GM19025 (cell line): ENCODE data around the gene CPA4.
"Not testable (repeated sequence)": the region's sequence is repeated elsewhere in the genome, so short reads cannot be mapped to it uniquely, and the experiment has no call there.

Source experiments
- ATAC-seq: cut with Tn5 transposase; IDR thresholded peaks from one replicate; pipeline ENCODE4 v1.9.1; 2021; ENCODE audit warnings: mild to moderate bottlenecking, low read depth, moderate library complexity; ENCODE audit not compliant: unreplicated experiment

The CPA4 gene

DNA sequence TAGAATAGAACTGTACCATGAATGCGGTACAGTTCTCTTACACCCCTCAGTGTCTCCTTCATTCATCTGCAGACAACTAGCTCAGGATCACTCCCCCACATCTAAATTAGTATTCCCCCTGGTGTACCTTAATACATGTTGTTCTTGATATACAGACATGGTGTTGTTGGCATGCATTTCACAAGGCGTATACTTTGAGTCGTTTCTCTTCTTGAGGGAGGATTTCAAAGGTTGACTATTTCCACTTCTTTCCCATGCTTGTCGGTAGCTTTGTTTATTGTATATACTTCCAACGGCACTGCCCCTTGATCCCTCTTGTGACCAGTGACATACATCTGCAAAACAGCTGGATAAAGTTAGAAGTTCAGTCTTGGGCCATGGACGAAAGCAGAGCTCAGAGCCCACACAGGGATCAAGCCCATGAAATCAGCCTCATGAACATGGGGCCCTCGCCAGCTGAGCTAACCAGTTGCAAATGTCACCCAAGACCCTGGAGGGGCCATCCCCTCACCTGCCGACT is 8.6 kb downstream of the CPA4 start:
- ATAC-seq = no peak

DNA sequence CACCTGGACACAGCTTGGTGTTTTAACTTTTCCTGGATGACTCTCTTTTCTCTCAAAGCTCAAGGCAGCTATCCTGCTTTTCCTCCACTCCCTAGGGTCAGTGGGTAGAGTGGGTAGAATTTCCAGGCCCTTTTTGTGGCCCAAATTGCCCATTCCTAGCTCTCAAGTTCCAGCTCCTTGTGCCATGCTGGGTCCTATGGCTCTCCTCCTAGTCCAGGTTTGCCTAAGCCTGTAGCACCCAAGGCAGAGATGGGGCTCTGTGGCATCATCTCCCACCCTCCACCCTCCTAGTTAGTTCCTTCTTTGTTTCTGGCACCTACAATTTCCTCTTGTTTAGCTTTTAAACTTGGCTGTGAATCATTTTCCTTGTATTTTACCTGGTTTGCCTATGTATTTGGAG is 9.7 kb downstream of the CPA4 start:
- no peak for ATAC-seq

DNA sequence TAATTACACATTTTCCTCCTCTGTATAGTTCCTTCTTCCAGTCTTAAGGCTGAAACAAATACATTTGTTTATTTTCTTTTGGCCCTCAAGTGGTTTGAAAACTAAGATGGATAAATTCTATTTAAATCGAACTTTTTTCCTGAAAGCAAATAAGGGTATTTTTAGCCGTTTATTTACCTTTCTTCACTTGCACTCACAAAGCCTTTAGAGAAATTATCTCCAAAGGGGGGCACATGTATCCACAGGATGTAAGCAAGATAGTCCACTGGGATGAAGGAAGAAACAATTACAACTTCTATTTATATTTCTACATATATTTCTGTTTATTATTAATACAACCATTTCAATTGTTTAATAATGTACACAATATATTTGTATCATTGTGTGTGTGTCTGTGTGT is 10.2 kb downstream of the CPA4 start:
- ATAC-seq = no peak

DNA sequence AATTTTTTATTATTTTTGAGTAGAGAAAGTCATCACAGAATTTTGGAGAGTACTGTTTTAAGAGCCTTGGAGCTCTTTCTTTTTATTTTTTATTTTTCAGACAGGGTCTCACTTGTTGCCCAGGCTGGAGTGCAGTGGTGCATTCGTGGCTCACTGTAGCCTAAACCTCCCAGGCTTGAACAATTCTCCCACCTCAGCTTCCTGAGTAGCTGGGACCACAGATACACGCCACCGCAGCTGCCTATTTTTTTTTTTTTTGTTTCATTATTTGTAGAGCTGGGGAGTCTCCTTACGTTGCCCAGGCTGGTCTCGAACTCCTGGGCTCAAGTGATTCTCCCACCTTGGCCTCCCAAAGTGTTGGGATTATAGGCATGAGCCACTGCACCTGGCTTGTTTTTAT is 10.6 kb downstream of the CPA4 start:
- ATAC-seq = no peak

DNA sequence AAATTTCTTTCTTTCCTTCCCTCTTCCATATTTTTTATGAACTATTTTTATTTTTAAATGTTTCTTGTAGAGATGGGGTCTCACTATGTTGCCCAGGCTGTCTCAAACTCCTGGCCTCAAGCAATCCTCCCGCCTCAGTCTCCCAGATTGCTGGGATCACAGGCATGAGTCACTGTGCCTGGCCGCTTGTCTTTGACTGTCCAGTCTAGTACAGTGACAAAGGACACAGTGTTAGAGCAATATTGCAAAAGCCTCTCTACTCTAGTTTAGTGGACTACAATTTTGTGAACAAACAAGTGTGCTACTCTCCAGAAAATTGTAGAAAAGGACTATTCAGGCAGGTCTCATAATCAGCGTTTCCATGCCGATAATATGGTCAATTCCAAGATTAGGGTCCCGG is 11.0 kb downstream of the CPA4 start:
- ATAC-seq = no peak

DNA sequence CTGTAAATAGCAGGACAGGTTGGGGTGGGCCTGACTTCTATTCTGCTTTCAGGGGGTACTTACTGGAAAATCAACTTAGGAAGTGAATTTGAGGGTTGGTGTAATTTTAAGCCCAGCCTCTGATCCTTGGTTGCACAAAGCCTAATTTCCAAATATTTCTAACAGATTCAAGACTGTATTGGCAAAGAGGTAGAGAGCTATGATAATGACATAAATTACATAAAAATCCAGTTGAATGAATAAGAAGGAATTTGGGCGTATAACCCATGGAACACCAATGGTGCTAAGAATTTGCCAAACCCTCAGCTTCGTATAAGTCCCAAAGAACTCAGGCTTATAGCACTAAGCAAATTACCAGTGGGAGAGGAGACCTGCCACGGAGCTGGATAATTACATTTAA is 11.9 kb downstream of the CPA4 start:
- no peak for ATAC-seq

DNA sequence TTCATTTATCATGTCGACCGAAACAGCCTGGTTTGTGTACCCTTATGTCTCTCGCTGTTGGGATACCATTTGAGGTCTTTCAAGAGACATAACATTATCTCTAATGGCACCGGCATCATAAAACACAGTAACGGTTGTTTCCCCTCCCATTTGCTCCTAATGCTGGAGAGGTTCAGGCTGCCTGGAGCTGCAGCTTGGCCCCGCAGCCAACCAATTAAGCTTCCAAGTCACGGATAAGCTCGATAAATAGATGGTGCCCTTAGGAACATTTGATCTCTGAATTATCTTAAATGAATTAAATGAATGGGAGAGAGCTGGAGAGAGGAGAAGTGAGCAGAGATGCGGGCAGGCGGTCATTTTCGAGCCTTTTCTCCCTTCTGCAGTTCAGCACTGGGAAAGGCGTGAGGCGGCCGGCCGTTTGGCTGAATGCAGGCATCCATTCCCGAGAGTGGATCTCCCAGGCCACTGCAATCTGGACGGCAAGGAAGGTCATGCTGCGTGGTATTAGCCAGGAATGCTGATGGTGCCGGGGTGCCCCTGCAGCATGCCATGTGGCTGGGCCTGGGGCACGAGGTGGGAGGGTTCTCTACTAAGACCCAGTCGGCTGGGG is 12.6 kb downstream of the CPA4 start:
- no peak for ATAC-seq

DNA sequence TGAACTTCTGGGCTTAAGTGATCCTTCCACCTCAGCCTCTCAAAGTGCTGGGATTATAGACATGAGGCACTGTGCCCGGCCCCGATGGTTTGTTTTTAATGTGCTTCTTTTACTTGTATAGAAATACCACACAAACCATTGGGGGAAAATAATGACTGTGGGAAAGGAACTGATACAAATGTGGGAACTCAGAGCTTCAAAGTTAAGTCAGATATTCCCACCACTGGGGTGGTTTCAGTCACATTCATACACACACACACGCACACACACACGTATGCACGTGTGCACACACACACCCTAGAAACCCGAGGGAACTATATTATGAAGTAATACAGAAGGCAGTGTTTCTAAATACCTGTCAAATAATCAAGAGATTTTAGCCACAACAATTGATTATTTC is 17.0 kb downstream of the CPA4 start:
- no peak for ATAC-seq

DNA sequence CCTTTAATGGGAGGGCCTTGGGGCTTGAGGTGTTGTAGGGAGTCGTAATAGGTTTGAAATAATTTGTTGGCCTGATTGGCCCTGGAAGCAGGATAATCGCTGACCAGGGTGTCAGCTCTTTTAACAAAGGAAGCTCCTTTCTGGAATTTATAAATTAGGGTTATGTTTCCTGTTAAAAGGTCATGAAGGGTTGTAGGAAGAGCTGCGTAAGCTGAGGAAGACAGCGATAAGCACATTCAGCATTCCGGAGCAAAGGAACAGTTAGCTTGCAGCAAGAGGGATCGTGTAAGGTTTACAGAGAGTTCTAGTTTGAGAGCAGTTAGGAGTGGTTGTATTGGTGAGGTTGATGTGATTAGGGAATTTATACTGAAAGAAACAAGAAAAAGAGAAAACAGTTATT is 21.3 kb downstream of the CPA4 start:
- no peak for ATAC-seq

DNA sequence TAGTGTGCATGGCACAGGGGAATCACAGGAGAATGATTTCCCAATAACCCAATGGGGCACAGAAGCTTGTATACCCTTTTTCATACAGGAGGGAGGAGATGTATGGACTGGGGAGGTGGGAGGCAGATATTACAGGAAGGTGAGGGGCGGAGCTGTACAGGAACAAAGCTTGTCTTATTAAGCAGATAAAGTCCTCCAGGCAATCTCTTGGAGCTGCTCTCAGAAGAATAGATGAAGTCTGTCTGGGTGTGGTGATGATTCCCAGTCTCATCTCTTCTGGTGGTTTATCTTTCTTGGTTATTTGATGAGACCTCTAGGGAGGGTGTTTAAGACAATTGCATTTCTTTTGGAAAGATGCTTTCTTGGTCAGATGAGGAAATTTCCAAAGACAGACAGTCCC is 26.6 kb downstream of the CPA4 start:
- ATAC-seq = no peak

DNA sequence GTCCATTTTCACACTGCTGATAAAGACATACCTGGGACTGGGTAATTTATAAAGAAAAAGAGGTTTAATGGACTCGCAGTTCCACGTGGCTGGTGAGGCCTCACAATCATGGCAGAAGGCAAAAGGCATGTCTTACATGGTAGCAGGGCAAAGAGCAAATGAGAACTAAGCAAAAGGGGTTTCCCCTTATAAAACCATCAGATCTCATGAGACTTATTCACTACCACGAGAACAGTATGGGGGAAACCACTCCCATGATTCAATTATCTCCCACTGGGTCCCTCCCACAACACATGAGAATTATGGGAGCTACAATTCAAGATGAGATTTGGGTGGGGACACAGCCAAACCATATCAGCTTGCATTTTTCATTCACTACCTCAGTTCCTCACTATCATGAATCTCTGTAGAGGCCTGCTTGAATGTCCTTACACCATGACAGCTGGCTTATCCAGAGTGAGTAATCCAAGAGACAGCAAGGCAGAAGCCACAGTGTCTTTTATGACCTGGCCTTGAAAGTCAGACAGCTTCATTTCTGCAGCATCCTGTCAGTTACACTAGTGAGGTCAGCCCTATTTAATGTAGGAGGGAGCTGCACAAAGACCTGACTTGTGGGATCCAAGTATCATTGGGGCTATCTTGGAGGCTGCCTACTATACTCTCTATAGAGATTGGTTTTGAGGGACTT is 28.7 kb downstream of the CPA4 start:
- not testable (repeated sequence) for ATAC-seq

DNA sequence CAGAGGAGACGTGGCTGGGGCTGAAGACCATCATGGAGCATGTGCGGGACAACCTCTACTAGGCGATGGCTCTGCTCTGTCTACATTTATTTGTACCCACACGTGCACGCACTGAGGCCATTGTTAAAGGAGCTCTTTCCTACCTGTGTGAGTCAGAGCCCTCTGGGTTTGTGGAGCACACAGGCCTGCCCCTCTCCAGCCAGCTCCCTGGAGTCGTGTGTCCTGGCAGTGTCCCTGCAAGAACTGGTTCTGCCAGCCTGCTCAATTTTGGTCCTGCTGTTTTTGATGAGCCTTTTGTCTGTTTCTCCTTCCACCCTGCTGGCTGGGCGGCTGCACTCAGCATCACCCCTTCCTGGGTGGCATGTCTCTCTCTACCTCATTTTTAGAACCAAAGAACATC is 29.7 kb downstream of the CPA4 start:
- no peak for ATAC-seq

DNA sequence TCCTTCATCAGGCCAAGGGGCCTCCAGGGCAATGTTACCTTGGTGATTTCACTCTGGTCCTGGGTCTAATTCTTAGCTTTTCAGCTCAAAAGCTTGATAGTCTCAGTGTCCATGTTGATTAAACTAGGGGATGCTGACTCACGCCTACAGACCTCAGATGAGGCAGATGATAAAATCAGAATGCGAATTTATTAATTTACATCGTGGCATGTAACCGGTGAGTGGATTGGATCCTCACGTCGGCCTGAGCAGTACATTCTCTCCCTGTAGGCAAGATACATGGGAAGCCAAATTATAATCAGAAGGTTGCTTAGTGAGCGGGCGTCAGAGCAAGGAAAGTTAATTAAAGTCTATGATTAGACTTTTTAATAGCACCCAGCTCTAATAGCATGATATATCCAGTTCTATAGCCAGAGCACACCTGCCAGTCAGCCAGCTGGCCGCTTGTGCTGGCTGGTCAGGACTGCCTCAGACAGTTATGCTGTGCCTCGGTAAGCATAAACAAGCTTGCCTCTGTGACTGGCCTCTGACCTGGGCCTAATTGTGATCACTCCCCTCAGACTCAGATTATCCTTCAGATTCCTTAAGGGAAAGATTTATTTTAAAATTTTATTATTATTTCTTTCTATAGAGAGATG is 31.5 kb downstream of the CPA4 start:
- ATAC-seq = no peak

DNA sequence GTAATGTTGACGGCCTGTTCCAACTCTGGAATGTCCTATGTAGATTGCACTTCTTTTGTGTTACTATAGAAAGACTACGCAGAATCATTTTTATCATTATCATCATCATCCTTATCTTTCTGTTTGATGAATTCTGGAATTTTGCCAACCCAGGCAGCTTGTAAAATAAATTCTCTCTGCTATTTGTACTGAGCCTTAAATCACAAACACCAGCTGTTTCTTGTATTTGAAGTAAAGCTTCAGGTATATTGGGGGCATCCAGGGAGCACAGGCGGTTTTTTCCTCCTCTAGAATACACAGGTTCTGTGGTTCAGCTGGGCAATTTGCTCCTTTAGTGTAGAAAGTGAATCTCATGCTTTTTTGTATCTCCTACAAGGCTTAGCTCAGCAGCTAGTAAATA is 36.7 kb downstream of the CPA4 start:
- no peak for ATAC-seq

DNA sequence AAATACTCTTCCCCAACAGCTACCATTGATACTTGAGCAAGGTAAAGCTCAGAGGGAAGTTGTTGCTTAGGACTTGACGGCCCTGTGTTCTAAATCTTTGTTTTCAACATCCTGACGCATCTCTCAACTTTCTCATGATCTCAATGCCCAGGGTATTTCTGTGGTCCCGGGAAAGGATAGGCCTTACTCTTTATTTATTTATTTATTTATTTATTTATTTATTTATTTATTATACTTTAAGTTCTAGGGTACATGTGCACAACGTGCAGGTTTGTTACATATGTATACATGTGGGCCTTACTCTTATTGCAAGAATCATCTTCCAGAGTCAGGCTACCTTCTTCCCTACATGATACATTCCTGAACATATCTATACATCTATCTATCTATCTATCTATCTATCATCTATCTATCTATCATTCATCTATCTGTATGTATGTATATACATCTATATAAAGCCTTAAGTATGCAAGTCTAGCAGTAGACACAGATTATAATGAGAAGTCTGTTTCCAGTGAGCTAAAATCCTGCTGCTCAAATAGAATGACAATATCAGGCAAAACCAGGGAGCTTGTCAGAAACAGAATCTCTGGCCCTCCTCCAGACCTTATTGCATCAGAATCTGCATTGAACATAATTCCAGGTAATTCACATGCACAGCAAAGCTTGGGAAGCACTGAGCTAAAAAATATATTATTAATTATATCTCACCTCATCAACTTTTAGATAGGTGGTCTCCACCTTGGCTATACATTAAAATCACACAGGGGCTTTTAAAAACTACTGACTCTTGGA is 39.5 kb downstream of the CPA4 start:
- ATAC-seq = no peak

DNA sequence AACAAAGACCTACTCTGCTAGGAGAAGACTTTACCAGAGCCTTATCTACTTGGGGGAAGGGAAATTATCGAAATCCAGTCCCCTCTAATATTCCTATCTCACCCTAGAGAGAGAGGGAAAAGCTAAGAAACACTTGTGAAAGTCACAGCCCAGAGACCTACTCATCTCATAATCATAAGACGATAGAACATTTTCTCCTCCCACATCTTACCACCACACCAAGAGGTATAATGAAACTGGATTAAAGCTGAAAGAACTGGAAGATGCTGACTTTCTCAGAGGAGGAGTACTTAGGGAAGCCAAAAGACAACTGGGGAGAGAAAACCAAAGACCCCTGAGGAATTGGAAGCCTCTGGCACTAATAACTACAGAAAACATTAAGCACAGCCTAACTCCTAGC is 40.9 kb downstream of the CPA4 start:
- no peak for ATAC-seq

DNA sequence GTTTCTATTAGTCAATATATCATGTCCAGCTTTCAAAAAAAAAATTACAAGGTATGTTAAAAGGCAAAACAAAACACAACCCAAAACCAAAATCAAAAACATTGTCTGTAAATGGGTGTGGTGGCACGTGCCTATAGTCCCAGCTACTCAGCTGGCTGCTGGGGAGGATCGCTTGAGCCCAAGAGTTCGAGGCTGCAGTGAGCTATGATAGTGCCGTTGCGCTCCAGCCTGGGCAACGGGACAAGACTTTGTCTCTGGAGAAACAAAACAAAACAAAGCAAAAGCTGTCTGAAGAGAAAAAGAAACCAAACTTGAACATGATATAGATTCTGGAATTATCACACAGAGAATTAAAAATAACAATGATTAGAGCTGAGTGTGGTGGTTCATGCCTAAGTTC is 41.3 kb downstream of the CPA4 start:
- ATAC-seq = no peak

DNA sequence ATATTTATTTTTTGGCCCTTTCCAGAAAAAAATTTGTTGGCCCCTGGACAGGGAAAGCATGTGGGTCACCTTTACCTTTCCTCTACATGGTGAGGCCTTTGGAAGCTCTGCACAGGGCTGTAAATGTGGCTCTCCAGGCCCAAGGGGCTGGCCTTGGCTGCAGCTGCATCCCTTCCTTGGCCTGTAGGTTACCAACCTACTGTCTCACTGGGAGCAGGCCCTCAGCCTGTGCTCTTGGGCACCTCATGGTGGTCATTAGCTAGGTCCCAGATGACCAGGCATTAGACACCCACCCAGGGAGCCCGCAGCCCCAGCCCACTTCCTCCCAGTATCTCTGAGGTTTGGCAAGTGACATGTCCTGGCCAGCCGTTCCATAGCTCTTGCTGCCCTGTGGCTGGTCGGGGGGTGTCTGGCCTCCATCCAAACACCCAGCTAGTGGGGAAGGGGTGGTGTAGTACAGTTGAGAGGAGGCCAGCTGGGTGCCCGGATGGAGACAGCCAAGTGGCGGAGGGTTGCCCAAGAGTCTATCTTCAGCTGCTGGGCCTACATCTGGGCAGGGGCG is 44.5 kb downstream of the CPA4 start:
- no peak for ATAC-seq

DNA sequence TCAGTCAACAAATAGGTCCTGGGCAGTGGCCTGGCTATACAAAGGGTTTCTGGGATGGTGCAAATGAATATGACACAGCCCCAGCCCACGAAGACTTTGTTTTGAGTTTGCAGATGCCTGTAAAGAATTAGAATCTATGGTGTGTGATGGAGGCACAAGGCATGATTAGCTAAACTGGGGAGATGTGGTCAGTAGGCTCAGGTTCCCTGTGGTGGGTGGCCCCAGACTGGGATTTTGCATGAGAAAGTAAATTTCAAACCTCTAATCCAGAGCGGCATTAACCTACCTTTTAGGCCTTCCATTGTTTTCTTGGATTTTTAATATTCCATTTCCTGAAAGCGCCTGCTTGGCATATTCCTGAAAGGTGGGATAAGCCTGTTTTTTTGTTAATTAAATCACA is 45.3 kb downstream of the CPA4 start:
- ATAC-seq = no peak

DNA sequence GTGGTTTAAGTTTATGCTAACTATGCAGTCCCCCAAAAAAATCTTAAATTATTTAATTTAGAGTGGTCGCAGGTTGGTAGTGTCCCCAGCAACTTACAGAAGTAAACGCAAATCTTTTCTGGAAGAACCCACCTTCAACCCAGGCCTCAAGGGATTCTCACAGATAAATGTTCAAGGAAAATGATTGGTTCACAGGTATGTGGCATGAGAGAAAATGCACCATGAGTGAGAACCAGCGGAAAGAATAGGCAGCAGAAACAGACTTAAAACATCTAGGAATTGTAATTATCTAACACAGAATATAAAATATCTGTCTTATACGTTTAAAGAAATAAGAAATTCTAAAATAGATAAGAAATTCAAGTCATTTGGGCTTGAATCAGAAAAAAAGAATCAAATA is 48.9 kb downstream of the CPA4 start:
- ATAC-seq = no peak
